AG04449 (cell line): ENCODE measurements around the gene BRSK2.
"Not testable (repeated sequence)": the region's sequence is repeated elsewhere in the genome, so short reads cannot be mapped to it uniquely, and the experiment has no call there.

Source experiments
- CTCF ChIA-PET: fragments of 350-600 bp; formaldehyde crosslinking; extraction: SDS; loops from one replicate; lab custom pipeline; 2021; ENCODE audit warnings: antibody characterized with exemption; lab: Yijun Ruan, JAX
- POLR2A ChIA-PET: fragments of 400-600, 350-600 bp; formaldehyde crosslinking; extraction: SDS; loops from one replicate; lab custom pipeline; 2020; ENCODE audit warnings: antibody characterized with exemption, inconsistent platforms; lab: Yijun Ruan, JAX
- DNase-seq: peaks from one replicate; pipeline ENCODE4 v3.0.0-alpha.2; 2010; ENCODE audit warnings: low read depth, low spot score
- H3K4me3 ChIP-seq: 2 replicates; pipeline ENCODE4 v1.5.1; 2011; ENCODE audit warnings: low read depth, mild to moderate bottlenecking, control low read depth, low read length
- CTCF ChIP-seq: IDR thresholded peaks from one replicate; pipeline ENCODE4 v1.5.1; 2011; ENCODE audit warnings: mild to moderate bottlenecking, moderate library complexity, low read length, control low read depth, inconsistent platforms; ENCODE audit not compliant: insufficient read depth; ENCODE audit errors: missing control alignments

Gene BRSK2

GRCh38 chr11:1410366-1411291 is 20.9 kb downstream of the BRSK2 start:
- CTCF ChIA-PET: no interaction called here
- no peak overlapping the region for H3K4me3 ChIP-seq
- POLR2A ChIA-PET: no interaction called here
- DNase-seq: no peak
- no peak for TF ChIP-seq CTCF

- CTCF ChIA-PET: no interaction called here
- no peak for DNase-seq
- no peak for TF ChIP-seq CTCF
- POLR2A ChIA-PET: no interaction called here
- no peak overlapping the region for H3K4me3 ChIP-seq
Observed at GRCh38 chr11:1411301-1411700, 21.6 kb downstream of the BRSK2 start.

- CTCF ChIA-PET, H3K4me3 ChIP-seq, POLR2A ChIA-PET, DNase-seq: not testable (repeated sequence)
Observed at GRCh38 chr11:1411739-1412138, 22.0 kb downstream of the BRSK2 start.

GRCh38 chr11:1412377-1413095 is 22.8 kb downstream of the BRSK2 start:
- no peak for TF ChIP-seq CTCF

GRCh38 chr11:1414650-1415049 is 24.9 kb downstream of the BRSK2 start:
- CTCF ChIA-PET: no interaction called here

More at GRCh38 chr11:1412377-1413095, 22.8 kb downstream of the BRSK2 start:
- CTCF ChIA-PET: no interaction called here
- H3K4me3 ChIP-seq: no peak overlapping the region
- DNase-seq: no peak
- POLR2A ChIA-PET: no interaction called here

GRCh38 chr11:1415631-1416030 is 25.9 kb downstream of the BRSK2 start:
- POLR2A ChIA-PET: no interaction called here
- CTCF ChIA-PET: no interaction called here
- H3K4me3 ChIP-seq: no peak overlapping the region
- no peak for DNase-seq
- no peak for TF ChIP-seq CTCF

More at GRCh38 chr11:1414650-1415049, 24.9 kb downstream of the BRSK2 start:
- POLR2A ChIA-PET: no interaction called here
- H3K4me3 ChIP-seq: no peak overlapping the region
- no peak for TF ChIP-seq CTCF
- no peak for DNase-seq

GRCh38 chr11:1418192-1418795 is 28.6 kb downstream of the BRSK2 start:
- DNase-seq, H3K4me3 ChIP-seq, CTCF ChIA-PET, POLR2A ChIA-PET: not testable (repeated sequence)
